Measurements from ENCODE around the gene PRDM2.
A peak's percentile ranks its signal among the peaks of the same experiment; 100 is the strongest.

Gene PRDM2

GRCh38 chr1:13781907-13782633 lies 82.1 kb downstream of the PRDM2 start:
- no peak for DNase-seq
- Mint-ChIP-seq H3K4me3 (peak overlapping the region in 1 of 2 donors; percentile 41), H3K4me1 (ENCODE audit: low read depth in 2 of 2) (peaks cover 30 to 57% of the 10 kb centered on the region in 2 donors), H3K27ac (peak overlapping the region; percentile 77 to 79), H3K36me3 (ENCODE audit: insufficient read depth) (peaks cover 16% of the 10 kb centered on the region), H3K27me3 (no peaks in the 10 kb centered on the region), H3K9me3 (no peaks in the 10 kb centered on the region)
- no peak for ATAC-seq (replicated peaks)

- H3K36me3 Mint-ChIP-seq (ENCODE audit: insufficient read depth): peaks cover 22% of the 10 kb centered on the region
- peak overlapping the region; percentile 77 to 79 for H3K27ac Mint-ChIP-seq
- peak overlapping the region in 1 of 2 donors; percentile 41 for H3K4me3 Mint-ChIP-seq
- no peak for DNase-seq
- no peaks in the 10 kb centered on the region for H3K27me3 Mint-ChIP-seq
- no peak for ATAC-seq (replicated peaks)
- peaks cover 30 to 61% of the 10 kb centered on the region in 2 donors for H3K4me1 Mint-ChIP-seq (ENCODE audit: low read depth in 2 of 2)
- no peaks in the 10 kb centered on the region for H3K9me3 Mint-ChIP-seq
These were observed 82.8 kb downstream of the PRDM2 start for GRCh38 chr1:13782634-13783360.

- H3K4me3 Mint-ChIP-seq: no peak overlapping the region
- H3K36me3 Mint-ChIP-seq (ENCODE audit: insufficient read depth): peaks cover 30% of the 10 kb centered on the region
- H3K27ac Mint-ChIP-seq: peak overlapping the region in 1 of 2 donors; percentile 77
- peaks cover 27 to 64% of the 10 kb centered on the region in 2 donors for H3K4me1 Mint-ChIP-seq (ENCODE audit: low read depth in 2 of 2)
- no peaks in the 10 kb centered on the region for H3K9me3 Mint-ChIP-seq
- H3K27me3 Mint-ChIP-seq: no peaks in the 10 kb centered on the region
- DNase-seq (no peak), ATAC-seq (replicated peaks) (no peak)
These were observed 83.6 kb downstream of the PRDM2 start for GRCh38 chr1:13783551-13783950.

- H3K27me3 Mint-ChIP-seq: no peaks in the 10 kb centered on the region
These were observed 85.0 kb downstream of the PRDM2 start for GRCh38 chr1:13784971-13785370.

GRCh38 chr1:13786541-13786940 lies 86.6 kb downstream of the PRDM2 start:
- Mint-ChIP-seq H3K36me3 (ENCODE audit: insufficient read depth) (peaks cover 56% of the 10 kb centered on the region), H3K4me1 (ENCODE audit: low read depth in 2 of 2) (peaks cover 30 to 76% of the 10 kb centered on the region in 2 donors), H3K9me3 (no peaks in the 10 kb centered on the region), H3K27me3 (no peaks in the 10 kb centered on the region), H3K4me3 (no peak overlapping the region), H3K27ac (no peak overlapping the region)
- DNase-seq (no peak), ATAC-seq (replicated peaks) (no peak)

More at GRCh38 chr1:13784971-13785370, 85.0 kb downstream of the PRDM2 start:
- peaks cover 44% of the 10 kb centered on the region for H3K36me3 Mint-ChIP-seq (ENCODE audit: insufficient read depth)
- no peak overlapping the region for H3K4me3 Mint-ChIP-seq
- DNase-seq (no peak), ATAC-seq (replicated peaks) (no peak)
- no peaks in the 10 kb centered on the region for H3K9me3 Mint-ChIP-seq
- H3K27ac Mint-ChIP-seq: no peak overlapping the region
- H3K4me1 Mint-ChIP-seq (ENCODE audit: low read depth in 2 of 2): peaks cover 32 to 76% of the 10 kb centered on the region in 2 donors

GRCh38 chr1:13788795-13789194 lies 88.8 kb downstream of the PRDM2 start:
- Mint-ChIP-seq H3K4me3 (no peak overlapping the region), H3K27ac (peak overlapping the region; percentile 49 to 83), H3K4me1 (ENCODE audit: low read depth in 2 of 2) (peaks cover 27 to 72% of the 10 kb centered on the region in 2 donors), H3K27me3 (no peaks in the 10 kb centered on the region), H3K36me3 (ENCODE audit: insufficient read depth) (peaks cover 71% of the 10 kb centered on the region), H3K9me3 (no peaks in the 10 kb centered on the region)
- no peak for DNase-seq
- no peak for ATAC-seq (replicated peaks)

GRCh38 chr1:13790290-13791030 lies 90.5 kb downstream of the PRDM2 start:
- H3K27me3 Mint-ChIP-seq: no peaks in the 10 kb centered on the region
- no peak for DNase-seq
- H3K9me3 Mint-ChIP-seq: no peaks in the 10 kb centered on the region
- H3K27ac Mint-ChIP-seq: peak overlapping the region; percentile 8 to 78
- H3K36me3 Mint-ChIP-seq (ENCODE audit: insufficient read depth): peaks cover 86% of the 10 kb centered on the region
- H3K4me1 Mint-ChIP-seq (ENCODE audit: low read depth in 2 of 2): peaks cover 29 to 74% of the 10 kb centered on the region in 2 donors
- H3K4me3 Mint-ChIP-seq: no peak overlapping the region
- ATAC-seq (replicated peaks): peak; percentile 27

GRCh38 chr1:13792419-13792818 lies 92.4 kb downstream of the PRDM2 start:
- Mint-ChIP-seq H3K9me3 (no peaks in the 10 kb centered on the region), H3K4me3 (no peak overlapping the region), H3K27me3 (no peaks in the 10 kb centered on the region), H3K4me1 (ENCODE audit: low read depth in 2 of 2) (peaks cover 26 to 71% of the 10 kb centered on the region in 2 donors), H3K27ac (peak overlapping the region in 1 of 2 donors; percentile 75), H3K36me3 (ENCODE audit: insufficient read depth) (peaks cover 72% of the 10 kb centered on the region)
- ATAC-seq (replicated peaks) (no peak), DNase-seq (no peak)

- peak overlapping the region; percentile 25 to 75 for H3K27ac Mint-ChIP-seq
- H3K4me1 Mint-ChIP-seq (ENCODE audit: low read depth in 2 of 2): peaks cover 29 to 70% of the 10 kb centered on the region in 2 donors
- DNase-seq: no peak
- no peak for ATAC-seq (replicated peaks)
- no peaks in the 10 kb centered on the region for H3K9me3 Mint-ChIP-seq
- no peaks in the 10 kb centered on the region for H3K27me3 Mint-ChIP-seq
- H3K4me3 Mint-ChIP-seq: no peak overlapping the region
- peaks cover 69% of the 10 kb centered on the region for H3K36me3 Mint-ChIP-seq (ENCODE audit: insufficient read depth)
These were observed 93.2 kb downstream of the PRDM2 start for GRCh38 chr1:13793088-13793730.

- peak overlapping the region in 1 of 2 donors; percentile 3 for H3K4me3 Mint-ChIP-seq
These were observed 94.5 kb downstream of the PRDM2 start for GRCh38 chr1:13794231-13795187.

GRCh38 chr1:13797397-13797796 lies 97.4 kb downstream of the PRDM2 start:
- Mint-ChIP-seq H3K27me3 (no peaks in the 10 kb centered on the region), H3K27ac (peak overlapping the region in 1 of 2 donors; percentile 19), H3K4me3 (no peak overlapping the region), H3K9me3 (no peaks in the 10 kb centered on the region), H3K36me3 (ENCODE audit: insufficient read depth) (peaks cover 40% of the 10 kb centered on the region), H3K4me1 (ENCODE audit: low read depth in 2 of 2) (peaks cover 23 to 49% of the 10 kb centered on the region in 2 donors)
- DNase-seq: no peak
- ATAC-seq (replicated peaks): peak; percentile 47

More at GRCh38 chr1:13794231-13795187, 94.5 kb downstream of the PRDM2 start:
- no peak for DNase-seq
- Mint-ChIP-seq H3K36me3 (ENCODE audit: insufficient read depth) (peaks cover 56% of the 10 kb centered on the region), H3K4me1 (ENCODE audit: low read depth in 2 of 2) (peaks cover 24 to 61% of the 10 kb centered on the region in 2 donors), H3K27ac (peak overlapping the region; percentile 75 to 81), H3K27me3 (no peaks in the 10 kb centered on the region), H3K9me3 (no peaks in the 10 kb centered on the region)
- ATAC-seq (replicated peaks): no peak

- H3K27ac Mint-ChIP-seq: peak overlapping the region in 1 of 2 donors; percentile 35
- no peaks in the 10 kb centered on the region for H3K9me3 Mint-ChIP-seq
- peaks cover 35% of the 10 kb centered on the region for H3K36me3 Mint-ChIP-seq (ENCODE audit: insufficient read depth)
- no peak overlapping the region for H3K4me3 Mint-ChIP-seq
- no peak for DNase-seq
- H3K4me1 Mint-ChIP-seq (ENCODE audit: low read depth in 2 of 2): peaks cover 20 to 48% of the 10 kb centered on the region in 2 donors
- ATAC-seq (replicated peaks): no peak
- no peaks in the 10 kb centered on the region for H3K27me3 Mint-ChIP-seq
These were observed 98.1 kb downstream of the PRDM2 start for GRCh38 chr1:13798120-13798519.
